Measurements from ENCODE around the gene ITSN1.

ITSN1 gene

GRCh38 chr21:33642896-33643657, 776 bp downstream of the ITSN1 start:
- Histone ChIP-seq H3K4ac (ENCODE audit: low read depth, low read length) (peak overlapping the region; percentile 98), H3K23ac (ENCODE audit: low read length) (no peak overlapping the region), H3K36me3 (ENCODE audit: control insufficient read depth in 1 of 2, insufficient read depth in 2 of 2, low read length in 2 of 2) (peaks cover 0 to 3% of the 10 kb centered on the region in 2 experiments), H2AK5ac (ENCODE audit: low read length) (no peak overlapping the region), H3K9me3 (ENCODE audit: insufficient read depth, low read depth, low read length) (no peaks in the 10 kb centered on the region), H2BK12ac (ENCODE audit: low read length) (no peak overlapping the region), H2BK120ac (ENCODE audit: insufficient read depth, low read length, poor library complexity) (peak overlapping the region; percentile 62), H3K79me1 (ENCODE audit: low read length) (peaks cover 14% of the 10 kb centered on the region), H2AFZ (ENCODE audit: insufficient read depth, low read length, poor library complexity) (peak overlapping the region; percentile 37), H3K9ac (ENCODE audit: low read length) (peak overlapping the region; percentile 98), H3K18ac (ENCODE audit: low read length) (peak overlapping the region; percentile 92), H3K4me3 (ENCODE audit: low read depth, low read length) (peak overlapping the region; percentile 99), H3K4me1 (ENCODE audit: control insufficient read depth in 1 of 2, insufficient read depth in 2 of 2, low read length in 2 of 2) (peaks cover 3 to 7% of the 10 kb centered on the region in 2 experiments), H4K8ac (ENCODE audit: low read depth, low read length) (peak overlapping the region; percentile 90), H3K79me2 (ENCODE audit: control insufficient read depth, insufficient read depth, low read length, poor library complexity) (peaks cover 19% of the 10 kb centered on the region), H3K27me3 (ENCODE audit: insufficient read depth, low read length) (no peaks in the 10 kb centered on the region), H4K91ac (ENCODE audit: low read depth, low read length) (peak overlapping the region; percentile 91), H4K12ac (ENCODE audit: low read depth, low read length) (peak overlapping the region; percentile 91), H2BK5ac (ENCODE audit: low read depth, low read length, poor library complexity) (peak overlapping the region; percentile 73), H3K14ac (ENCODE audit: low read length) (peak overlapping the region; percentile 93), H3K4me2 (ENCODE audit: low read length) (peak overlapping the region; percentile 65), H3K27ac (ENCODE audit: low read depth, low read length) (peak overlapping the region; percentile 75)
- WGBS (ENCODE audit: extremely low coverage, insufficient coverage, insufficient read length), result no CpG with 5 or more reads among the region's 78 CpGs
- DNase-seq, result peak; percentile 28 to 75

GRCh38 chr21:33643658-33644311, 1.5 kb downstream of the ITSN1 start:
- Histone ChIP-seq H4K91ac (ENCODE audit: low read depth, low read length) (no peak overlapping the region), H2BK12ac (ENCODE audit: low read length) (no peak overlapping the region), H2BK120ac (ENCODE audit: insufficient read depth, low read length, poor library complexity) (peak overlapping the region; percentile 5), H3K9me3 (ENCODE audit: insufficient read depth, low read depth, low read length) (no peaks in the 10 kb centered on the region), H3K9ac (ENCODE audit: low read length) (peak overlapping the region; percentile 98), H3K23ac (ENCODE audit: low read length) (no peak overlapping the region), H3K4me1 (ENCODE audit: control insufficient read depth in 1 of 2, insufficient read depth in 2 of 2, low read length in 2 of 2) (peaks cover 3 to 7% of the 10 kb centered on the region in 2 experiments), H2AK5ac (ENCODE audit: low read length) (no peak overlapping the region), H3K4me2 (ENCODE audit: low read length) (peak overlapping the region; percentile 65), H3K4ac (ENCODE audit: low read depth, low read length) (peak overlapping the region; percentile 49), H3K4me3 (ENCODE audit: low read depth, low read length) (peak overlapping the region; percentile 38), H3K79me2 (ENCODE audit: control insufficient read depth, insufficient read depth, low read length, poor library complexity) (peaks cover 23% of the 10 kb centered on the region), H3K18ac (ENCODE audit: low read length) (no peak overlapping the region), H3K79me1 (ENCODE audit: low read length) (peaks cover 14% of the 10 kb centered on the region), H3K36me3 (ENCODE audit: control insufficient read depth in 1 of 2, insufficient read depth in 2 of 2, low read length in 2 of 2) (peaks cover 0 to 3% of the 10 kb centered on the region in 2 experiments), H2BK5ac (ENCODE audit: low read depth, low read length, poor library complexity) (peak overlapping the region; percentile 39), H3K27ac (ENCODE audit: low read depth, low read length) (peak overlapping the region; percentile 75), H4K12ac (ENCODE audit: low read depth, low read length) (no peak overlapping the region), H3K27me3 (ENCODE audit: insufficient read depth, low read length) (no peaks in the 10 kb centered on the region), H3K14ac (ENCODE audit: low read length) (peak overlapping the region; percentile 14), H2AFZ (ENCODE audit: insufficient read depth, low read length, poor library complexity) (peak overlapping the region; percentile 3), H4K8ac (ENCODE audit: low read depth, low read length) (peak overlapping the region; percentile 16)
- peak; percentile 59 to 84 for DNase-seq
- WGBS (ENCODE audit: extremely low coverage, insufficient coverage, insufficient read length), result no CpG with 5 or more reads among the region's 7 CpGs

GRCh38 chr21:33644383-33645074, 2.2 kb downstream of the ITSN1 start:
- Histone ChIP-seq H2BK120ac (ENCODE audit: insufficient read depth, low read length, poor library complexity) (no peak overlapping the region), H4K12ac (ENCODE audit: low read depth, low read length) (no peak overlapping the region), H3K23ac (ENCODE audit: low read length) (no peak overlapping the region), H3K4me2 (ENCODE audit: low read length) (peak overlapping the region; percentile 10), H3K18ac (ENCODE audit: low read length) (no peak overlapping the region), H3K4ac (ENCODE audit: low read depth, low read length) (peak overlapping the region; percentile 52), H3K9ac (ENCODE audit: low read length) (no peak overlapping the region), H3K9me3 (ENCODE audit: insufficient read depth, low read depth, low read length) (no peaks in the 10 kb centered on the region), H2BK5ac (ENCODE audit: low read depth, low read length, poor library complexity) (no peak overlapping the region), H3K14ac (ENCODE audit: low read length) (no peak overlapping the region), H3K4me3 (ENCODE audit: low read depth, low read length) (no peak overlapping the region), H3K79me2 (ENCODE audit: control insufficient read depth, insufficient read depth, low read length, poor library complexity) (peaks cover 25% of the 10 kb centered on the region), H2AFZ (ENCODE audit: insufficient read depth, low read length, poor library complexity) (no peak overlapping the region), H3K79me1 (ENCODE audit: low read length) (peaks cover 14% of the 10 kb centered on the region), H3K4me1 (ENCODE audit: control insufficient read depth in 1 of 2, insufficient read depth in 2 of 2, low read length in 2 of 2) (peaks cover 4 to 11% of the 10 kb centered on the region in 2 experiments), H4K8ac (ENCODE audit: low read depth, low read length) (no peak overlapping the region), H3K27me3 (ENCODE audit: insufficient read depth, low read length) (no peaks in the 10 kb centered on the region), H2BK12ac (ENCODE audit: low read length) (no peak overlapping the region), H2AK5ac (ENCODE audit: low read length) (no peak overlapping the region), H4K91ac (ENCODE audit: low read depth, low read length) (no peak overlapping the region), H3K36me3 (ENCODE audit: control insufficient read depth in 1 of 2, insufficient read depth in 2 of 2, low read length in 2 of 2) (peaks cover 0 to 3% of the 10 kb centered on the region in 2 experiments), H3K27ac (ENCODE audit: low read depth, low read length) (peak overlapping the region; percentile 40)
- WGBS (ENCODE audit: extremely low coverage, insufficient coverage, insufficient read length), result no CpG with 5 or more reads among the region's 11 CpGs
- DNase-seq, result peak; percentile 50 to 85

- H2BK12ac ChIP-seq (ENCODE audit: low read length), result no peak overlapping the region
Observed at GRCh38 chr21:33645730-33646129, 3.4 kb downstream of the ITSN1 start.

More at GRCh38 chr21:33645730-33646129, 3.4 kb downstream of the ITSN1 start:
- Histone ChIP-seq H4K8ac (ENCODE audit: low read depth, low read length) (no peak overlapping the region), H3K23ac (ENCODE audit: low read length) (no peak overlapping the region), H2BK5ac (ENCODE audit: low read depth, low read length, poor library complexity) (no peak overlapping the region), H3K4me2 (ENCODE audit: low read length) (no peak overlapping the region), H4K12ac (ENCODE audit: low read depth, low read length) (no peak overlapping the region), H3K18ac (ENCODE audit: low read length) (no peak overlapping the region), H3K27me3 (ENCODE audit: insufficient read depth, low read length) (no peaks in the 10 kb centered on the region), H3K4me3 (ENCODE audit: low read depth, low read length) (no peak overlapping the region), H2AK5ac (ENCODE audit: low read length) (no peak overlapping the region), H3K36me3 (ENCODE audit: control insufficient read depth in 1 of 2, insufficient read depth in 2 of 2, low read length in 2 of 2) (peaks cover 0 to 3% of the 10 kb centered on the region in 2 experiments), H3K14ac (ENCODE audit: low read length) (no peak overlapping the region), H3K79me1 (ENCODE audit: low read length) (peaks cover 14% of the 10 kb centered on the region), H4K91ac (ENCODE audit: low read depth, low read length) (no peak overlapping the region), H3K79me2 (ENCODE audit: control insufficient read depth, insufficient read depth, low read length, poor library complexity) (peaks cover 25% of the 10 kb centered on the region), H3K9me3 (ENCODE audit: insufficient read depth, low read depth, low read length) (no peaks in the 10 kb centered on the region), H3K9ac (ENCODE audit: low read length) (no peak overlapping the region), H3K4me1 (ENCODE audit: control insufficient read depth in 1 of 2, insufficient read depth in 2 of 2, low read length in 2 of 2) (peaks cover 4 to 14% of the 10 kb centered on the region in 2 experiments), H2BK120ac (ENCODE audit: insufficient read depth, low read length, poor library complexity) (no peak overlapping the region), H3K27ac (ENCODE audit: low read depth, low read length) (no peak overlapping the region), H2AFZ (ENCODE audit: insufficient read depth, low read length, poor library complexity) (no peak overlapping the region), H3K4ac (ENCODE audit: low read depth, low read length) (peak overlapping the region; percentile 87)
- no peak for DNase-seq
- WGBS (ENCODE audit: extremely low coverage, insufficient coverage, insufficient read length), result no CpG with 5 or more reads among the region's 4 CpGs
